Measurements from ENCODE around the gene ABCC3.

GRCh38 chr17:50587571-50587970, 47.1 kb upstream of the ABCC3 start:
- TF ChIP-seq POLR2A (IDR thresholded peaks at IDR 0.05; ENCODE audit: borderline replicate concordance, extremely low read depth, insufficient read depth, insufficient read length) (no peak), CTCF (IDR thresholded peaks at IDR 0.05 in 2 of 3, conservative IDR thresholded peaks at IDR 0.05 in 1 of 3; ENCODE audit: borderline replicate concordance in 1 of 3, insufficient read depth in 1 of 3, low read depth in 2 of 3, low read length in 2 of 3) (no peak), SP1 (IDR thresholded peaks at IDR 0.05; ENCODE audit: low read depth) (no peak), POLR2AphosphoS5 (IDR thresholded peaks at IDR 0.05; ENCODE audit: low read depth, low read length) (no peak), REST (IDR thresholded peaks at IDR 0.05; ENCODE audit: low read depth) (no peak), CBX3 (IDR thresholded peaks at IDR 0.05; ENCODE audit: low read depth) (no peak), ELF1 (IDR thresholded peaks at IDR 0.05; ENCODE audit: borderline replicate concordance, low read depth) (no peak), YY1 (IDR thresholded peaks at IDR 0.05; ENCODE audit: extremely low read depth, insufficient replicate concordance, low read depth, low read length) (no peak), SIN3A (IDR thresholded peaks at IDR 0.05; ENCODE audit: low read depth) (no peak), EZH2 (IDR thresholded peaks at IDR 0.05) (no peak), ZNF274 (IDR thresholded peaks at IDR 0.05; ENCODE audit: low read depth, low read length) (no peak), EZH2phosphoT487 (IDR thresholded peaks at IDR 0.05; ENCODE audit: borderline replicate concordance) (no peak)
